K562 (cell line): ENCODE measurements around the gene STX2.

Source experiments
- EHMT2 ChIP-seq: fragments of 450-650 bp; IDR thresholded peaks from 2 replicates; pipeline ENCODE4 v1.6.1; 2018; ENCODE audit warnings: antibody characterized with exemption
- NRF1 ChIP-seq, 2 experiments: fragments of 450-650 bp; IDR thresholded peaks in 1 of 2; conservative IDR thresholded peaks in 1 of 2; 2 replicates each; pipeline ENCODE4 v1.6.1; 2014; ENCODE audit warnings: mild to moderate bottlenecking in 2 of 2
- POU5F1 ChIP-seq: fragments of 150-350 bp; IDR thresholded peaks from 2 replicates; pipeline ENCODE4 v1.6.1; 2014; ENCODE audit warnings: borderline replicate concordance, low read length, low read depth, mild to moderate bottlenecking; ENCODE audit not compliant: partially characterized antibody
- RAD21 ChIP-seq, 2 experiments: fragments of 250-450 bp in 1 of 2; fragments of 450-650 bp in 1 of 2; sonication (Bioruptor Pico) in 1 of 2; formaldehyde crosslinking in 1 of 2; IDR thresholded peaks in 1 of 2; conservative IDR thresholded peaks in 1 of 2; 2 replicates each; pipeline versions ENCODE4 v1.4.0 to v1.8.0; 2020 to 2022; ENCODE audit warnings: mild to moderate bottlenecking in 2 of 2, moderate library complexity in 1 of 2
- RFX5 ChIP-seq: IDR thresholded peaks from 2 replicates; pipeline ENCODE4 v1.6.1; 2011; ENCODE audit warnings: low read depth, mild to moderate bottlenecking, improper control_type of control experiment, low read length
- ZBTB11 ChIP-seq, 3 experiments: fragments of 200-800 bp in 1 of 3; fragments of 250-450 bp in 1 of 3; fragments of 450-650 bp in 1 of 3; sonication (Bioruptor Pico) in 1 of 3; sonication (Bioruptor generic) in 1 of 3; formaldehyde crosslinking in 1 of 3; IDR thresholded peaks; 2 replicates each; pipeline versions ENCODE4 v1.6.1 to v1.8.0; 2016 to 2022; ENCODE audit warnings: mild to moderate bottlenecking in 2 of 3, missing genetic modification characterization in 2 of 3, missing compliant biosample characterization in 1 of 3, moderate library complexity in 1 of 3
- ZNF583 ChIP-seq: fragments of 250-450 bp; sonication (Bioruptor Pico); IDR thresholded peaks from 2 replicates; pipeline ENCODE4 v1.4.0; 2020

GRCh38 chr12:130775953-130776856, 62.8 kb downstream of the STX2 start:
- TF ChIP-seq EHMT2 (peak; percentile 78; the same call in 1 of the 2 replicates), RAD21 (CRISPR knock-in tag; conservative IDR thresholded peaks at IDR 0.05 in 1 of 2, IDR thresholded peaks at IDR 0.05 in 1 of 2) (no peak), ZBTB11 (CRISPR knock-in tag; IDR thresholded peaks at IDR 0.05) (no peak), POU5F1 (no peak), NRF1 (conservative IDR thresholded peaks at IDR 0.05 in 1 of 2, IDR thresholded peaks at IDR 0.05 in 1 of 2) (peak in 1 of 2 experiments; percentile 21; a peak in 1 of 4 replicates), ZNF583 (CRISPR knock-in tag) (no peak), RFX5 (no peak)
